AG04450 (cell line): ENCODE measurements around the gene LIN28B. TPM values are rescaled to one million over a fixed set of nuclear protein-coding genes. Genes with fewer than 3 reads are reported as not detected.

ENCODE experiments used
- CTCF ChIA-PET: fragments of 300-600, 350-600 bp; formaldehyde crosslinking; extraction: SDS; loops from one replicate; lab custom pipeline; 2022; ENCODE audit warnings: antibody characterized with exemption, inconsistent platforms; lab: Charles Lee
- POLR2A ChIA-PET: fragments of 350-600 bp; formaldehyde crosslinking; extraction: SDS; loops from one replicate; lab custom pipeline; 2021; ENCODE audit warnings: antibody characterized with exemption, inconsistent platforms; lab: Yijun Ruan, JAX
- DNase-seq: peaks from one replicate; pipeline ENCODE4 v3.0.0-alpha.2; 2011; ENCODE audit warnings: low read depth, low spot score
- H3K27ac ChIP-seq: one replicate; pipeline ENCODE4 v1.5.1; 2012; ENCODE audit warnings: low read depth, low read length, control low read depth
- H3K27me3 ChIP-seq: one replicate; pipeline ENCODE4 v1.6.0; 2012; ENCODE audit warnings: low read length; ENCODE audit not compliant: control insufficient read depth, insufficient read depth
- H3K4me3 ChIP-seq: 2 replicates; pipeline ENCODE4 v1.5.1; 2011; ENCODE audit warnings: mild to moderate bottlenecking, low read depth, low read length, control low read depth
- H3K9me3 ChIP-seq: 2 replicates; pipeline ENCODE4 v1.5.1; 2012; ENCODE audit warnings: low read length; ENCODE audit not compliant: control insufficient read depth, insufficient read depth
- polyA plus RNA-seq: library from polyadenylated mRNA; depleted of rRNA; stranded (reverse); fragments of >200 nt; gene quantifications from 2 replicates; pipeline ENCODE4 v1.2.3, GENCODE V29; 2011
- TF ChIP-seq, protein P1 (sequence below): IDR thresholded peaks from 2 replicates; pipeline ENCODE4 v1.5.1; 2011; ENCODE audit warnings: low read depth, low read length, control low read depth, inconsistent platforms

LIN28B gene
- polyA plus RNA-seq, 1 experiment = not detected

DNA sequence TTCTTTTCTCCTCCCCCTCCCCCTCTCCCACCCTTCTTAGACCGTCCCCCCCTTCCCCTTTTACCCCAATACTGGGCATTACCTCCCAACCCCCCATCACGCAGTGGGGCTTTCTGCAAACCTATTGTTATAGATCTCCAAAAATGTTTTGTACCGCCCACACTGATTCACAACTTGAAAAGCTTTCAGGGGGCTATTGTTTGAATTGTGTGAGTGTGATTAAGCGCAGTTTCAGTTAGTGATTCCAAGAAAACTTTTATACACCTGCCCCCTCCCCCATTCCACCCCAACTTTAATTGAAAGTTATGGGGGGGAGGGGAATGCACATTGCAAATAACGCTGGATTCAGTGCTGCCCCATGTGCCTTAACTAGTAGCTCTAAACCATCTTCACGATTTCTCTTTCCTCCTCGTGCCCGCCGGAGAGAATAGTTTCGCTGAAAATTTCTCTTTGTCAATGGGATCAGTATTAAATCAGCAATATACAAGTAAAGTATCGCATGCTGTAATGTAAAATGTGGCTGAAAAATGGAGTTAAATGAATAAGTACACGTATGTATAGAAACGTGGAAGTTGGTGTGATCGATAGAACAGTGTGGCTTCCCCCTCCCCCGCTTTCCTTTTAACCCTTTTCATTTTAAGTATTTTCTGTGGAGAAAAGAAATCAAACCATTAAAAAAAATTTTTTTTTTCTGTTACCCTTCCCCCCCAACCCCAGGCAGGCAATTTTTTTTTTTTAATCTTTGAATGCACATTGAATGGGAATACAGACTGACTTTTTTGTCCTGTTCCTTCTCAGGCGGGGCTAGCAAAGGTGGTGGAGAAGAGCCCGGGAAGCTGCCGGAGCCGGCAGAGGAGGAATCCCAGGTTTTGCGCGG is 632 bp downstream of the LIN28B start:
- DNase-seq = no peak
- TF ChIP-seq, protein P1, sequence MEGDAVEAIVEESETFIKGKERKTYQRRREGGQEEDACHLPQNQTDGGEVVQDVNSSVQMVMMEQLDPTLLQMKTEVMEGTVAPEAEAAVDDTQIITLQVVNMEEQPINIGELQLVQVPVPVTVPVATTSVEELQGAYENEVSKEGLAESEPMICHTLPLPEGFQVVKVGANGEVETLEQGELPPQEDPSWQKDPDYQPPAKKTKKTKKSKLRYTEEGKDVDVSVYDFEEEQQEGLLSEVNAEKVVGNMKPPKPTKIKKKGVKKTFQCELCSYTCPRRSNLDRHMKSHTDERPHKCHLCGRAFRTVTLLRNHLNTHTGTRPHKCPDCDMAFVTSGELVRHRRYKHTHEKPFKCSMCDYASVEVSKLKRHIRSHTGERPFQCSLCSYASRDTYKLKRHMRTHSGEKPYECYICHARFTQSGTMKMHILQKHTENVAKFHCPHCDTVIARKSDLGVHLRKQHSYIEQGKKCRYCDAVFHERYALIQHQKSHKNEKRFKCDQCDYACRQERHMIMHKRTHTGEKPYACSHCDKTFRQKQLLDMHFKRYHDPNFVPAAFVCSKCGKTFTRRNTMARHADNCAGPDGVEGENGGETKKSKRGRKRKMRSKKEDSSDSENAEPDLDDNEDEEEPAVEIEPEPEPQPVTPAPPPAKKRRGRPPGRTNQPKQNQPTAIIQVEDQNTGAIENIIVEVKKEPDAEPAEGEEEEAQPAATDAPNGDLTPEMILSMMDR = no peak
- Histone ChIP-seq H3K4me3 (no peak overlapping the region), H3K27ac (no peak overlapping the region), H3K9me3 (no peaks in the 10 kb centered on the region; the same call in 1 of the 2 replicates), H3K27me3 (peaks cover 61% of the 10 kb centered on the region)
- ChIA-PET CTCF (no interaction called here), POLR2A (interaction anchor here (0.7 kb wide), 1 partner anchor 43 kb away, joined by 9 read pairs; no protein-coding TSS in a partner anchor)

DNA sequence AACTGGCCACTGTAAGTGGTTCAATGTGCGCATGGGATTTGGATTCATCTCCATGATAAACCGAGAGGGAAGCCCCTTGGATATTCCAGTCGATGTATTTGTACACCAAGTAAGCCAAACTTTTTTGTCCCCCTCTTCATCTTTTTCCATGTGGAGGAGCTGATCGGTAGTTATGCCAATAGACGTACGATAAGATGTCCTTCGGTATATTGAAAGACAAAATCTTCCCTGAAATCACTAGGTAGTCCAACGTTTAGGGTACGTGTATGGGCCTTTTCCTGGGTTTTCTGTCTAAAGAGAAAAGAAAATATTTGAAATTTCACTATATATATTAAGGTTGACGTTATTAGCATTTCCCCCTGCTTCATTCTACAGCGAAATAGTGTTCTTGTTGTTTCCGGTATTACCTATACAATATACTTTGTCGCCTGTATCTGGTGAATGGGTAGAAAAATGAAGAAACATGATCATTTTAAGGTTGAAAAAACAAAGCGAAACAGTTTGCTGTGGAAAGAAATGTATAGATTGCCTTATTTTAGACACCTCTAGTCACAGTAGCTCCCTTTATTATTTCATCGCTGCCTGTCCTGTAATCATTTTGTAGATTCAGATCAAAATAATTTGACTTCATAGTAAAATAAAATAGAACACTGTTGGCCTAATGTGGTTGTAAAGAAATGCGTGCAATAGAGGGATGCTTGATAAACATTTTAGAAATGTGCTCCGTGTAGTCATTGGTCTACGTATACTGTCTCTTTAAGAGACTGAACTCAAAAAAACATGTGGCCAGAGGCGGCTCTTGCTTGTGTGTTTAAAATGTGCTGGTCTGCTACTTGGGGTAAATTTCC is 1.5 kb downstream of the LIN28B start:
- CTCF ChIA-PET = no interaction called here
- Histone ChIP-seq H3K27ac (no peak overlapping the region), H3K4me3 (no peak overlapping the region), H3K27me3 (peaks cover 52% of the 10 kb centered on the region), H3K9me3 (no peaks in the 10 kb centered on the region; the same call in 1 of the 2 replicates)
- TF ChIP-seq, protein P1 = no peak
- no peak for DNase-seq
- POLR2A ChIA-PET = interaction anchor here (0.7 kb wide), 1 partner anchor 44 kb away, joined by 9 read pairs; no protein-coding TSS in a partner anchor

DNA sequence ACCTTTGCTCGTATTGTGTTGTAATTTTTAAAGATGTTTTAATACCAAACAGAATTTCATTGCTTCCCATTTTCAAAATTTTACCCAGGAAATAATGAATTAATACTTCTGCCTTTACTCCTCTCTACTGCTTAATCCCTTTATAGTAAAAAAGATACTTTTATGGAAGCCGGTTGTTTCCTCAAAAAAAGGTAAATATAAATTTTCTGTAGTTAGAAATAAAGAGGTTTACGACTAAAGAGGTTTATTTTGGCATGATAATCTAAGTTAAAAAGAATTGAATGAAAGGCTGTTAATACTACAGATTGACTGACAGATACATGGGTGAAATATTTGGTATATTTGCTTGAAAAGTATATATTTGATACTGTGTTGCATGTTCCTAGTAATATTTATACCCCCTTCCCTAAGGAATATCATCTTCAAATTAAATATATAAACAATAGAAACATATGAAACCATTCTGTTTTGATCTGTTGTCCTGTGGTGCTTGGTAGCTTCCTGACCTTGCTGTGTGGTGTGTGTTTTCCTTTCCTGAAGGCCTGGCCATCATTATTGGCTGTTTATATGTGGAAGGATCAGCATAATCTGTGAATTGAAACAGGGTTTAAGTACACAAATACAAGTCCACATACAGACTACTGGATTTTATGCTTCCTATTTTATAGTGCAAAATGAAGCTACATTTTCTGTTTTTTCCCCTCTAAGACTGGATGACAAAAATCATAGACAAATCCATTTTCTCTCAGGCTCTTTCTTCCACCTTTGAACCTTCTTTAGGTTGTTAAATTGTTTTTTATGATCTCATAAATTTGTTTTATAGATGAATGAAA is 2.3 kb downstream of the LIN28B start:
- Histone ChIP-seq H3K27me3 (peaks cover 45% of the 10 kb centered on the region), H3K27ac (no peak overlapping the region), H3K9me3 (no peaks in the 10 kb centered on the region), H3K4me3 (no peak overlapping the region)
- TF ChIP-seq, protein P1 = no peak
- POLR2A ChIA-PET = no interaction called here
- CTCF ChIA-PET = no interaction called here
- no peak for DNase-seq

DNA sequence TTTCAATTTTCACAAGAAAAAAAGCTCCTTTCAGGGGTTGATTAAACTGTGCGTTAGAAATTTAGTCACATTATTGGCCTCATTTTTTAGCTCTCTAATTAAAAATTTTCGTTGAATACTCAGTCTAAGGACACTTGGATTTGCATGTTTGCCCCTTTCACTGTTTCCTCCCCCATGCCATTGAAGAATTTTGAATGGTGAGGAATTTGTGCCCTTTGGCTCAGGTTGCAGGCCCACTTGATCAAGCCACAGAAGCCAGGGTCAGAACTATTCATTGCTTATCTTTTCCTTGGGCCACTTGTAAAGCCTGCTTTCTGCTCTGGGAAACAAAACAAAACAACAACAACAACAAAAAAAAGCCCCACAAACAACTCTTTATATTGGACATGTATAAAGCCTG is 12.2 kb downstream of the LIN28B start:
- TF ChIP-seq, protein P1 = no peak
- CTCF ChIA-PET = interaction anchor here (0.7 kb wide), 1 partner anchor 47 kb away, joined by 3 read pairs; no protein-coding TSS in a partner anchor
- POLR2A ChIA-PET = interaction anchor here (0.5 kb wide), 1 partner anchor 49 kb away, joined by 3 read pairs; no protein-coding TSS in a partner anchor

More for the DNA sequence above, 12.2 kb downstream of the LIN28B start:
- H3K27ac ChIP-seq = no peak overlapping the region
- H3K27me3 ChIP-seq = no peaks in the 10 kb centered on the region
- DNase-seq = no peak
- H3K9me3 ChIP-seq = no peaks in the 10 kb centered on the region
- H3K4me3 ChIP-seq = no peak overlapping the region
